SK-N-SH treated with all-trans-retinoic acid at 6 μM for 48 hours (cell line): ENCODE results near the gene TMEM130.

Experiments used
- ESRRG ChIP-seq: fragments of 250-450 bp; sonication (Bioruptor Pico); IDR thresholded peaks from 2 replicates; pipeline ENCODE4 v1.6.1; 2021; ENCODE audit warnings: mild to moderate bottlenecking
- ISL1 ChIP-seq: fragments of 250-450 bp; sonication (Bioruptor Pico); IDR thresholded peaks from 2 replicates; pipeline ENCODE4 v2.1.2; 2022; ENCODE audit warnings: mild to moderate bottlenecking, moderate library complexity
- TF ChIP-seq, protein P1 (sequence below): fragments of 250-450 bp; sonication (Bioruptor Pico); IDR thresholded peaks from 2 replicates; pipeline ENCODE4 v1.8.0; 2021; ENCODE audit warnings: low read depth, mild to moderate bottlenecking, moderate library complexity, borderline replicate concordance
- TF ChIP-seq, protein P2 (sequence below): fragments of 250-450 bp; sonication (Bioruptor Pico); IDR thresholded peaks from 2 replicates; pipeline ENCODE4 v1.5.1; 2020; ENCODE audit warnings: low read depth, mild to moderate bottlenecking, moderate library complexity

DNA sequence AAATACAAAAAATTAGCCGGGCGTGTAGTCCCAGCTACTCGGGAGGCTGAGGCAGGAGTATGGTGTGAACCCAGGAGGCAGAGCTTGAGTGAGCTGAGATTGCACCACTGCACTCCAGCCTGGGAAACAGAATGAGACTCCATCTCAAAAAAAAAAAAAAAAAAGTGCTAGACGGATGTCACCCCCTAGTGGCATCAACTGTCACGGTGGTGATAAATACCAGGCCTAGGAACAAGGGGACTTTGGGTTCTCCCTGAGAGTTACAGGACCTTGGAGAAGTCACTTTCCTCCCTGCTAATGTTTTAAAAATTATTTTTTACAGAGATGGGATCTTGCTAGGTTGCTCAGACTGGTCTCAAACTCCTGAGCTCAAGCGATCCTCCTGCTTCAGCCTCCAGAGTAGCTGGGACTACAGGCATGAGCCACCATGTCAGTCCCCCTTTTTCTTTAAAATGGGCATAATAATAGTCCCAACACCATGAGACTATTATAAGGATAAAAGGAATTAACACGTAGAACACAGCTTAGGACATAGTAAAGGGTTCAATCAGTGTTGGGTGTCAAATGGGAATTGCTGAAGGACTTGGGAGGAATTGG, 2.6 kb upstream of the TMEM130 start:
- TF ChIP-seq, protein P1, sequence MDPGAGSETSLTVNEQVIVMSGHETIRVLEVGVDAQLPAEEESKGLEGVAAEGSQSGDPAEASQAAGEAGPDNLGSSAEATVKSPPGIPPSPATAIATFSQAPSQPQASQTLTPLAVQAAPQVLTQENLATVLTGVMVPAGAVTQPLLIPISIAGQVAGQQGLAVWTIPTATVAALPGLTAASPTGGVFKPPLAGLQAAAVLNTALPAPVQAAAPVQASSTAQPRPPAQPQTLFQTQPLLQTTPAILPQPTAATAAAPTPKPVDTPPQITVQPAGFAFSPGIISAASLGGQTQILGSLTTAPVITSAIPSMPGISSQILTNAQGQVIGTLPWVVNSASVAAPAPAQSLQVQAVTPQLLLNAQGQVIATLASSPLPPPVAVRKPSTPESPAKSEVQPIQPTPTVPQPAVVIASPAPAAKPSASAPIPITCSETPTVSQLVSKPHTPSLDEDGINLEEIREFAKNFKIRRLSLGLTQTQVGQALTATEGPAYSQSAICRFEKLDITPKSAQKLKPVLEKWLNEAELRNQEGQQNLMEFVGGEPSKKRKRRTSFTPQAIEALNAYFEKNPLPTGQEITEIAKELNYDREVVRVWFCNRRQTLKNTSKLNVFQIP (CRISPR knock-in tag), result no peak
- TF ChIP-seq, protein P2, sequence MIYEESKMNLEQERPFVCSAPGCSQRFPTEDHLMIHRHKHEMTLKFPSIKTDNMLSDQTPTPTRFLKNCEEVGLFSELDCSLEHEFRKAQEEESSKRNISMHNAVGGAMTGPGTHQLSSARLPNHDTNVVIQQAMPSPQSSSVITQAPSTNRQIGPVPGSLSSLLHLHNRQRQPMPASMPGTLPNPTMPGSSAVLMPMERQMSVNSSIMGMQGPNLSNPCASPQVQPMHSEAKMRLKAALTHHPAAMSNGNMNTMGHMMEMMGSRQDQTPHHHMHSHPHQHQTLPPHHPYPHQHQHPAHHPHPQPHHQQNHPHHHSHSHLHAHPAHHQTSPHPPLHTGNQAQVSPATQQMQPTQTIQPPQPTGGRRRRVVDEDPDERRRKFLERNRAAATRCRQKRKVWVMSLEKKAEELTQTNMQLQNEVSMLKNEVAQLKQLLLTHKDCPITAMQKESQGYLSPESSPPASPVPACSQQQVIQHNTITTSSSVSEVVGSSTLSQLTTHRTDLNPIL (CRISPR knock-in tag), result no peak
- TF ChIP-seq ISL1 (CRISPR knock-in tag) (no peak), ESRRG (CRISPR knock-in tag) (no peak)
